GM19328 (cell line): ENCODE measurements around the gene MBNL1.
A peak's percentile ranks its signal among the peaks of the same experiment; 100 is the strongest.

Source experiments
- ATAC-seq: cut with Tn5 transposase; IDR thresholded peaks from one replicate; pipeline ENCODE4 v1.9.1; 2021; ENCODE audit warnings: mild to moderate bottlenecking, moderate library complexity; ENCODE audit not compliant: unreplicated experiment

The MBNL1 gene

DNA sequence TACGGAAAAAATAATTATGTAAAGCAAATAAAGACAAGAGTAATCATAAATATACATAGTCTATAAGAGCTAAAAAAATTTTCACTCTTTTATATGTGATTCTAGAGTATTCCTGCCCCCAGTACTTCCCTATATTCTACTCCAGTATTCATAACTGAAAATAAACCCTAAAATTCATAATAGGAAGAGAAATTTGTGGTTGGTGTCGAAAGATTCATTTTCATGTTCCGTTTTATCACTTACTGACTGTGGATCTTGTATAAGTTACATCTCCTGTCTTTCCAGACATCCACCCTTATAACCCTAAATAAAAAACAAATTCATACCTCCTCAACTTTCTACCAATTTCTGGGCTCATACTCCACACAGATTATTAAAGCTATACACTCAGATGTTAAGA is 16.0 kb upstream of the MBNL1 start:
- no peak for ATAC-seq

DNA sequence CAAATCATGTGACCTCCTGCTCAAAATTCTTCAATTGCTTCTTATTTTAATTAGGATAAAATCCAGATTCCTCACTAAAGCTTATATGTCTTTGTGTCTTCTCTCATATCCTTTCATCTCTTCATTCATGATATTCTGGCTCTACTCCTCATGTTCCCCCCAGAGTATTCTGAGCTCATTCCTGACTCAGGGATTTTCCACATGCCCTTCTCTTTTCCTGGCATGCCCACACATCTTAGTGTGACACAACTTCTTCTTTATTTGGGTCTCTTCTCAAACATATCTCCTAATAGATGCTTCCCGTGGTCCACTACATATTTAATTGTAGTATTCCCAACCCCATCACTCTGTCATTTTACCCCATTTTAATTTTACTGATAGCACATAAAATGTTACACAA is 15.2 kb upstream of the MBNL1 start:
- no peak for ATAC-seq

DNA sequence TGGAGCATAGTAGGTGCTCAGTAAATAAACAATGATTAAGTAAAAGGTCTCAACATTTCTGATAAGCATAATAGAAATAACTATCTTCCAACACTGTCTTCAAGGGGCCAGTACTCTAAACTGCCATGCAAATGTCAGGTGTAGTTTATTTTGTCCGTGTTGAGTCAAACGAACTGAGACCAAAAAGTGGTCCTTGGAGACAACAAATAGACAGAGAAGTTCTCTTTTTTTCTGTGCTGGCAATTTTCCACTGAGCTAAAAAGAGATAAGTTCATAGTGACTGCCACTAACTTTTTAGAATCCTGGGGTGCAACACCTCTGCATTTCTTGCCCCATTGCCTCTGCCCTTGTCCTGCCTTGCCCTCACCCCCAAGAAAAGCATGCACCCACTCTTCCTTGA is 14.7 kb upstream of the MBNL1 start:
- no peak for ATAC-seq

DNA sequence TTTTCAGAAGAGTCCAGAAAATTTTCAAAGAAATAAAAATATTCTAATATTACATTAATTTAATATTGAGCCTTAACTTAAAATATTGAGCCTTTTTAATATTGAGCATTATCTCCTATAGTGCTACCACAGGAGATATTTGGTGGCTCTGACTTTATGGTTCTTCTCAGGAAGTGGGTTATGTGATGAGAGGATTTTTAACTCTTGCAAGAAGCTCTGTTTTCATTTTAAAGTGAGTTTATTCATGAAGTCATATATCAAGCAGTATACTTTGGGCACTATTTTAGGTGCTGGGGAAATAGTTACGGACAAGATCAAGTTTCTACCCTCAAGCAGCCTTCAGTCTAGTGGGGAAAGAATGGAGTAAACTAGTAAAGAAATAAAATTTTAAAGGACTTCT is 13.4 kb upstream of the MBNL1 start:
- ATAC-seq: no peak

DNA sequence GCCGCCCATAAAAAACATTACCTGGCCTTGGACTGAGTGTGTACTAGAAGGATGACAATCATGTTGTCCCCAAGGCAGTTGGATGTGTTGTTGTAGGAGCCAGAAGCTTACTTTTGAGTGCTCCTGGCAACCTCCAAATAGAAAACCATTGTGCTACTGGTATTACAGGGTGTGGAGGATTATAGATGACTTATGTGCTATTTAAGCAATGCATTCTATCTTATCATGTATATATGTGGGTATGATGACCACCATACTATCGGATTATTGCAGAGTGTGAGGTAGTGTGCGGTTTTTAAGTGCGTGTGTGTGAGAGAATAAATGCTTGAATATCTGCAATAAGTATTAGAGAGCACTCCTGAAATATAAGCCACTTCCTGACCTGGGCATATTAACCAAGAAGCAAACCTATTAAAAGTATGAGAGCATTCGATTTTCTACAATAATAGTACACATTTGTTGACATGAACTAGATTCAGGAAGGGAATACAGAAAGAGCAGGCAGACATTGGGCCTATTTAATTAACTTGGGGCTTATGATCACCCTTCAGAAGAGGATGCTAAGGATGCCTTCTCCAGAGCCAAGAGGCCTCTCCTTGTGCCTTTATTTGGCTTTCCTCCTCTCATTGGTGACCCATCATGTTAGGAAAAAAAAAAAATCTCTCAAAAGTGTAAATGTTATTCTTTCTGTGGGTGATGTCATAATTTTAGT is 11.7 kb upstream of the MBNL1 start:
- no peak for ATAC-seq

DNA sequence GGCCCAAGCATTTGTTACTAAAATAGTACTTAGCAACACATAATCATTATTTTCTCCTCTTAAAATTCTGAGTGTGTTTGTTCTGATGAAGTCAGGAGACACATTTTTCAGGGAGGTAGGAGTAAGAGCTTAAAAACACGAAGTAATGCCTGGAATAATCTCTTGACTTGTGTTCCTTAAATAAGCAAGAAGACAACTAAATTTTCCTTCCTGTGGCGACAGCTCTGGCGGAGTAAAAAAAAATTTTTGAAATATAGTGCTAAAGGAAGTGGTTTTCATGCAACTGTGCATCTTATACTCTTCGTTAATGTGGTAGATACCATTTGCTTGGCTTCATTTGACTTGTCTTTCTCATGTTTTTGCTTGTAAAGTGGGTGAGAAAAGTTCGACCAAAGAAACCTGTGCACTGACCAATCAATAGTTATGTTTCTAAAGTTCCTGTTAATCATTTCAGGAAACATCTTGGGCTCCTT is 11.1 kb upstream of the MBNL1 start:
- ATAC-seq: peak; percentile 51

DNA sequence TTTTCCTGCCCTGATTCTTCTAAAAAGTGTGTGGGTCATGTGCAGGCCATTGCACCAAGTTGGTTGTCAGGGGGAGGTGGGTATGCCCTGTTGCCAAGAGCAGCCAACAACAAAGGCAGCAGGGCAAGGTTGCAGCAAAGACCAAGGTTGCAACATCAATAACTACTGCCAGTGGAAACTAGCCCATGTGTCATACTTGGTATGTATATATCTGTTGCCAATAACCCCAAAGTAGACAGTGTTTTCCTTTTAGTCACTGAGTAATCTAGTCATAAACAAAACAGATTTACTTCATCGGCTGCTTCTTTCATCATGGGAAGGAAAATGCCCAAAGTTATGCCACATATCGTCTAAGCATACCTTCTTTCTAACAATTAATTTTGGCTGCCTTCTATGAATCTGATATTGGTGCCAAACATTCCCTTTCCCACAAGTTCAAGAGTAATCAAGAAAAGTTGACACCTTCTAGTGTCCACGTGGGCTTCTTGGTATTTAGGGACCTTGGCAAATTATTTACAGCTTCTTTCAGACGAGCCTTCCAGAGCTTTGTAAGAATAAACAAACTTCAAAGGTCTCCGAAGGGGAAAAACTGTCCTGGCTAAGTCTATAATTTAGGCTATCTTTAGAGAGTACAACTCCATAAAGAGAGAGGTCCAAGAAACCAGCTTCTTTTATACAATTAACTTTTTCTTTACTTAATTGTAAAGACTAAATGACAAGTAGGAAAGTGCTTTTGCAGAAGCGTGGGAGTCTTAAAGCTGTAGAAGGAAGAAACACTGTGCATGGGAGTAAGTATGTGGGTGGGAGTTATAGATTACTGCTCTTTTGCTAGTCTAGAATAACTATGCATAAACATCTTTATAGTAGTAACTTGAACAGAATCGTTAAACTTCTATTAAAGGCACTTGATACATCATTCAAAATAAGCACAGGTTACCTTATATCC is 10.0 kb upstream of the MBNL1 start:
- ATAC-seq: no peak

DNA sequence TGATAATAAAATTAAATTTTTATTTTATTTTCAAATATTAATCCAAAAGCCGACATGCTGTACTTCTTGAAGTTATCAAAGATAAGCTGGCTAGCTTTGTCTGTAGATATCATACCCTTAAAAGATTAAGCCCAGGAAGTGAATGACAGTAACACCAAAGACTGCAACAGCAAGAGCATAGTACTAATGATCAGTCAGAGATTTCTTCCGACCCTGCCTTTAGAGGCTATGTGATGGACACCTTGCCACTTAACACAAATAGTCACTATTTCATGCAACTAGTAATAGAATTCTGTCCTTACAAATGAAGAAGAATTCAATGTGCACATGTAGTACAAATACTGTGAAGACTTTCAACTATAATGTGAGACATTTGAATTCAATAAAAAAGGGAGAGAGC is 9.3 kb upstream of the MBNL1 start:
- ATAC-seq: no peak

DNA sequence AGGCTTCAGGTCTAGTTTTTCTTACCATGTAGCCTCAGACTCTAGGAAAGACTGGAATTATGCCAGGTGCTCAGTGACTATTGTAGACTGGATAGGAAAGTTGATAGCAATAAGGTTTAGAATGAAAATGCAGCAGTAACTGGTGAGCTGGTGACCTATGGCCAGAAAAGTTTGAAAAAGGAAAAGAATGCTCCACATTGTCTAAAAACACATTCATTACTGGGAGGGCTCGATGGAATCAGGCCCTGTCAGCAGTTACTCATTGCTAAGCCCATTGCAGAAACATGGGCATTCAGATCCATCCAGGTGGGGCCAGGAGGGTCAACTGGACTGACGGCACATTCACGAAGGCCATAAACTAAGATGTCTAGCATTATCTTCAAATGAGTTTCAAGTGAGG is 8.7 kb upstream of the MBNL1 start:
- no peak for ATAC-seq

DNA sequence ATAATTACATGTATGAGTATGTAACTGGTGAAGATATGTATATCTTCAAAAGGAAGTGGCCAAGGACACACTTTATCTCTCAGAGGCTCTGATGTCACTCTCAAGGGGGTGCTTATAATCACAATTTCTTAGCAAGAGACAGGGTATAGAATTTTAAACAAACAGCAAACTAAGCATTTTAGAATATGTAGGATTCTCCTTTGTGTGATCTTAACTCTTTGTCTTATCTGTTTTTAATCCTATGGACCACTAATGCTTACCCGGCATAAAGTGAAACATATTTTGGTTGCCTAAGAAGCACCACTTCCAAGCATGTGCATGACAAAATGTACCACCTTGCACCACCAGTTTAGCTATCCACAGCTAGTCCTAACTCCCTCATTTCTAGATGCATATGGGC is 8.2 kb upstream of the MBNL1 start:
- ATAC-seq: no peak

DNA sequence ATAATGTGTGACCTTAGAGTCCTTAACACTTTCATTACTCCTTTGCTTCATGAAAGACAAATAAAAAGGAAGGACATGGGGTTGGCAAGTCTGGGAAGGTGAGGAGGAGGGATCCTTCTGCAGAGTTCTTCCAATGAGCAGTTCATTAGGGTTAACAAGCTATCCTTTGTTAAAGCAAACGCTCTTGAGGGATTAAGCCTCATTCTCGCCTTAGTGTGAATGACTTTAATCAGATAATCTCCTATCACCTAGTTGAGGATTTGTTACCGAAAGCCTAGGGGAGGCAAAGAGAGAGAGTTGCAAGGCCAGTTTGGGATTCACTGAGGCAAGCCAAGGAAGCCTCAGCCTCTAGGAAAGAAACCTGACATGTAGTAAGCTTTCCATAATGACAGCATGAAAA is 7.4 kb upstream of the MBNL1 start:
- no peak for ATAC-seq

DNA sequence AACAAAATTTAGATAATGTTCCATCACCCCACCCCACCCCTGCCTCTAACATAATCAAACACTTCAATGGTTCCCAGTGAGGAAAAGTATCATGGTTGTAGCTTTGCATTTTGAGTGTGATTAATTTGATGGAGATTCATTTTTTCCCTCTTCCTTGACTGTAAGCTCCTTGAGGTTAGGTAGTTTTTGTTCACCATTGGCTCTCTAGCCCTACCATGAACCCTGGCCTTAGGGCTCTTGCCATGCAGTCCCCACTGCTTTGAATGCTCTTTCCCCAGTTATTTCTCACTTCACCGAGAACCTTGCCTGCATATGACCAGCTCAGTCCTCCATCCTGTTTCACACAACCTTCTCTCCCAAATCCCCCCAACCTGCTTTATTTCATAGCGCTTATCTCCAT is 5.0 kb upstream of the MBNL1 start:
- ATAC-seq: no peak

DNA sequence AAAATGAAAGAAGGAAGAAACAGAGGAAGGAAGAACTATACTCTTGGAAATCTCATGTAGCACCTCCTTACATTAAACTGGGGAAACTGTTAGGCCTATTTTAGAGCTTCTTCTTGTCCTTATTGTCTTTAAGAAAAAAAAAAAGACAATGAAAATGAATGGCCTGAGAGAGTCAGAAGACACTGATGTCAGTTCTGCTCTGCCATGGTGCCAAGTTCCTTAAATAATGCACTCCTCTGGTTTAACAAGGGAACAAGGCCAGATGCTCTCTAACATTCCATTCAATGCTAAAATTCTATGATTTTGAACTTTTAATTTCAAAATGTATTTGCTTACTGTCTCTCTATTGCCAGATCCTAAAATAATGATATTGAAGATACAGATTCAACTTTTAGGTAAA is 4.4 kb upstream of the MBNL1 start:
- ATAC-seq: no peak

DNA sequence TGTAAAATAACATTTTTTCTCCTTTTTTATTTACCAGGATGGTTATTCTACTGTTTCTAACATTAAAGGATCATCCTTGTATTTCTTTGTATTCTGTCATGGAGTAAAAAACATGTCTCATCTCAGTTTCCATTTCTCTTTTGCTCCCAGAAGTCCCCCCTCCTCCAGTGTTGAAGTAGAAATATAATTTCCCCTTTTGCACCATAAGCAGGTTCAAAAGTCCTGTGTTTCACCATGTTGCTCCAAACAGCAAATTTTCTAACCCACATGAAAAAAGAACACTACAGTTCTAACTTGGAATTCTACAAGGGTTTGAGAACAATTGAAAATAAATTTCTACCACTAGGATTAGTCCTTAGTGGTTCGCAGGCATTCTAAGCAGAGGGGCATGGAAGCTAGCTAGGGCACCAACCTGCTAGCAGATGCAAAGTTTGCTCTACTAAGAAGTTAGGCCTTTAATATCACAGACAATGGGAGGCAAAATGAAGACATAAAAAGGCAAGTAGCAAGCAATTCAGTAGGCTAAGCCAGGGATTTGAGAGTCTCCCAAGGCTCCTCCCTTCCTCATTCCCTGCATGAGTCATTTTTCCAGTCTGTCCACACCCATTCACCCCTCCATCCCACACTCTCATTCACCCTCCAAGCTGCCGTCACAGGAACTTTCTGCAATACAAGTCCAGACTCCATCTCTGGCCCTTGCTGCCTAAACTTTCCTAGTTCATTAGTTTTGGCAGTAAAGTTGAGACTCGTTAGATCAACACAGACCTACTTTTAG is 2.3 kb upstream of the MBNL1 start:
- ATAC-seq: no peak

DNA sequence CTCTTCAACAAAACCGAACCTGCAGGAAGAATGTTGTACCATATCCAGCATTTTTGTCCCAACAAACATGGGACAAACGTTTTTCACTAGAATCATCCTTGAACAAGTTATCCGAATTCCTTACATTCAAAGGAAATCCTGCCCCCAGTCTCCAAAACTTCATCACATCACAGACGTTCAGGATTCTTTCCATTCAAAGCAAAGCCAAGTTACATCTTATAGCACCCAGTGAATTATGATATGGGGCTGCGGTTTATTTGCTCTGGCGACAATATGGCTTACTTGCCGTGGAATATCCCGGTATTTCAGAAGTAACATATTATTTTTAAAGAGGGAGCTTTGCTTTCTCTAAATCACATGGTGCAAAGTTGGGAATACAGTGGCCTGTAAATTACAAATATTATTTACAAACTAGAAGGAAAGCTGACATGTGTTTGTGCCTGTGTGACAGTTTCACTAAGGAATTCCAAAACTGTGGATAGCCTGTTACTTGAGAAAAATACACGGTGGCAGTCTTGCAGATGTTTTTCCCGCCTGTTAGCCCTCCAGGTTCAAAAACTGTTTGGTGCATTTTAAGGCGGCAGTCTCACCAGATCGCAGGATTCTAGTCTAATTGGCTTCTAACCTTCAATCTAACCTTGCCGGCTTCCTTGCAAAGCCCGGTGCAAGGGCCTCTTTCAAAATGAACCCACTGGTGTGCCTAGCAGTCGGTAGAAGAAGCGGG is 736 bp upstream of the MBNL1 start:
- ATAC-seq: no peak

DNA sequence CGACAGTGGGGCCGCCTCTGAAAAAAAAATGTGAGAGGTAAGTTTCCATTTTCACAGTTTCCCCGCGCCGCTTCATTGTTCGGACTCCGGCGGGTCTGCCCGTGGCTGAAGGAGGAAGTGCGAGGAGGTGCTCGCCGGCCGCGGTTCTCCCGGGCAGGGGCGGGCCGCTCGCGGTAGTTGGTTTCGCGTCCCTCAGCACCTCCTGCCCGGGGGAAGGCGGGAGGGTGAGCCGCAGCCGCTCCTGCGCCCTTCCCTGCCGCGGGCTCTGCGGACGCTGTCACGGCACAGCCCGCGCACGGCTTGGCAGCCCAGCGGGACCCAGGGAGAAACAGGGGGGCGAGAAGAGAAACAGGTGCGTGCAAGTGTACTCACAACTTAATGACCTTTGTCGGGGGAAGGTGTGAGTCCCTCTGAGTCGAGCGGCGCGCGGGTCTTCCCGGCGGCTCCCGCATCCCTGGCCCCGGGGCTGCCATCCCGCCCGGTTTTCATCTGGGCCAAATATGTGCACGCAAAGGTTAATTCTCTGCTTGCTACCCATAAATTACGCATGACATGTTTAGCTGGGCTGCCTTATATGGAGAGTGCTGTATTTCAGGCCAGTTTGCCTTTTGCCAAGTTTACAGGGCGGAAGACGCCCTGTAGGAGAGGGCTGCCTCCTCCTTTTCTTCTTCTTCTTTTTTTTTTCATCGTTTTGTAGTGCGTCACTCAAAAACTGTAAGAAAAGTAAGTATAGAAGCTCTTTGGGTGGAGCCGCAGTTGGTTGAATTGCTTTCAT is 514 bp downstream of the MBNL1 start:
- peak; percentile 44 for ATAC-seq

DNA sequence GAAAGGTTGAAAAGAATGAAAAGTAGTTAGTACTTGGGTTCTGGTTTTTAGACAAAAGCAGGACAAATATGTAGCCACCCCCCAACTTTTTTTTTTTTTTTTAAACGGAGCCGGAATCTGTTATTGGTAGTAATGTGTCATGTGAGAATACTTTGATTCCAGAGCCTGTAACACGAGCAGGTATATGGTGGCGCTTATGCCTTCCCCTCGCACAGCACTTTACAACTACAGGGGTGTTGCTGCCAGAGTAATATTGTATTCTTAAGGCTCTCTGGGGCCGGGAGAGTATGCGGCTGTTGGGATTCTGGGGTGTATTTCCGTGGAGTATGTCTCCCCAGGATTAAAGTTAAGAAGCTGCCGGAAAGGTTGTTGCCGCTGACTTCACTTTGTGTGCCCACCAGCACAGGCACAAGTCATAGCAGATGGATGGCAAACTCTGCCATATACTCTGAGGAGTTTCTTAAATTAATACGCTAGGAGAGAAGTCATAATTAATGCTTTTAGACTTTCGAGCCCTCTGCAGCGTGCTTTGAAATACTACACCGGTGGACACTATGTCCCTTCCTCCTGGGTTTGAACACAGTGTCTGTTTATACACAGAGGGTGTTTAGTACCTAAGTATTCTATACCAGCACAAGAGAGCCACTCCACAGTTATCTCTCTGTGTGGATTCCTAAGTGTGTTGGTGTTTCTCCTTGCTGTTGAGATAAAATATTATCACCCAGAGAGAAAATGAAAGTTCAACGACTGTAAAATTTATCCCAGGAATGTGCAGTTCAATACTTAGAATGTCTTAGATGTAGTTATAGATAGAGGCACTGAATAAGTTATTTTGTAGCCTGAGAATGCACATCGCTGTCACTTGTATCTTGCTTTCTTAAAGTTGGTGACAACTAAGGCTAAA is 1.4 kb downstream of the MBNL1 start:
- ATAC-seq: no peak

DNA sequence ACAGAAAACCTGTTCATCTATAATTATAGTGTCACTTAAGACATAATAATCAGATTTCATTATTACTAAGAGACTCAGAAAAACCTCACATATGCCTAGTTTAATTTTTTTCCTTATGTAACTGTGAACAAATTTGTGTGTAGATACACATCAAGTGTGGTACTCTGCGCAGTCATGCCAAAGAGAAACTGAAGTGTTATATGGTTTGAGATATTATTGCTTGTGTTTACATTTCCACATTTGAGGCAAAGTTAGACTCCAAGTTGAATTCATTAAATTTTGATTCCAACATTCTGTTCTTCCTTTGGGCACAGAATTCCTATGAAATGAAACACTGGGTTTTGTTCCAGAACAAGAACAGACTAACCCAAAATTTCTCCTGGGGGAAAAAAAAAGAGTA is 2.2 kb downstream of the MBNL1 start:
- no peak for ATAC-seq
